Gastroesophageal sphincter (tissue), 4 donors: ENCODE measurements around the gene APELA. TPM values are rescaled to one million over a fixed set of nuclear protein-coding genes. Genes with fewer than 3 reads are reported as not detected.
"Not testable (repeated sequence)": the region's sequence is repeated elsewhere in the genome, so short reads cannot be mapped to it uniquely, and the experiment has no call there.

Experiments used
- ATAC-seq: fragments of 150-250 bp; one replicate; pipeline ENCODE4 v1.9.1; 2016; ENCODE audit warnings: mild to moderate bottlenecking, moderate library complexity
- H3K27ac ChIP-seq, 4 donors: fragments of 200-600 bp; sonication (generic) in 3 of 4; 1 replicate in 3 of 4; 2 replicates in 1 of 4; pipeline ENCODE4 v1.5.1; 2016 to 2019
- H3K27me3 ChIP-seq: fragments of 200-600 bp; sonication (generic); one replicate; pipeline ENCODE4 v1.5.1; 2019
- H3K36me3 ChIP-seq, 2 donors: fragments of 200-600 bp; sonication (generic); one replicate each; pipeline ENCODE4 v1.5.1; 2019; ENCODE audit warnings: control low read depth in 1 of 2
- H3K4me1 ChIP-seq, 3 donors: fragments of 200-600 bp; sonication (generic); 1 replicate in 2 of 3; 2 replicates in 1 of 3; pipeline ENCODE4 v1.5.1; 2016 to 2019; ENCODE audit warnings: control low read depth in 2 of 3
- H3K4me3 ChIP-seq, 2 donors: fragments of 200-600 bp; sonication (generic); one replicate each; pipeline ENCODE4 v1.5.1; 2019; ENCODE audit warnings: mild to moderate bottlenecking in 1 of 2, moderate library complexity in 1 of 2
- H3K9me3 ChIP-seq, 3 donors: fragments of 200-600 bp; sonication (generic); one replicate each; pipeline ENCODE4 v1.5.1; 2017 to 2019; ENCODE audit warnings: control low read depth in 2 of 3
- EP300 ChIP-seq: sonication (generic); formaldehyde crosslinking; IDR thresholded peaks from one replicate; pipeline ENCODE4 v1.6.1; 2017; ENCODE audit warnings: antibody characterized with exemption, mild to moderate bottlenecking
- POLR2A ChIP-seq, 2 donors: fragments of 450-650 bp; IDR thresholded peaks; one replicate each; pipeline ENCODE4 v1.6.1; 2017; ENCODE audit warnings: antibody characterized with exemption in 2 of 2, mild to moderate bottlenecking in 2 of 2, moderate library complexity in 1 of 2
- POLR2AphosphoS5 ChIP-seq: sonication (generic); formaldehyde crosslinking; IDR thresholded peaks from one replicate; pipeline ENCODE4 v1.6.1; 2017; ENCODE audit warnings: antibody characterized with exemption
- WGBS, 2 donors: methylation state at CpG; one replicate each; pipeline ENCODE4 v1.1.5; 2018; ENCODE audit warnings: low coverage in 1 of 2; 5-methylcytosine and 5-hydroxymethylcytosine counted together
- total RNA-seq, 4 donors: library from RNA; depleted of rRNA; stranded (reverse); fragments of >200 nt; gene quantifications; one replicate each; pipeline ENCODE4 v1.1.0, GENCODE V29; 2016
- TF ChIP-seq, protein P1 (sequence below), 4 experiments: fragments of 200-600 bp in 2 of 4; fragments of 450-650 bp in 2 of 4; sonication (generic) in 1 of 4; IDR thresholded peaks; one replicate each; pipeline ENCODE4 v1.5.1; 2017 to 2019; ENCODE audit warnings: antibody characterized with exemption in 4 of 4, mild to moderate bottlenecking in 2 of 4, moderate library complexity in 2 of 4

Gene APELA
- total RNA-seq, 4 donors from 2014 or later, result not detected

DNA sequence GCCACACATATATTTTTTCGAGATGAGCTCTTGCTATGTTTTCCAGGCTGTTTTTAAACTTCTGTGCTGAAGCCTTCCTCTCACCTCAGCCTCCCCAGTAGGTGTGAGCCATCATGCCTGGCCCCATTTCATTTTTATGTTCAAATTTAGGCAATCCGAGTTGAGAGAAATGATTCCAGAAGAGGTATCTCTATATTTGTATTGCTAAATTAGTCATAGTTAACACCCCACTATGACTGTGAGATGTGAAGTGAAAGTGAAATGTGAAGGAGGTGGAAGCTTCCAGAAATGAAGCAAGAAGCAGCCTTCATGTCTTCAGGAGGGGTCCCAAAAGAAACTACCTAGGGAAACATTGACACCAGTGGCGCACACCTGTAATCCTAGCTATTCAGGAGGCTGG lies 17.7 kb downstream of the APELA start:
- H3K27ac ChIP-seq, result no peak overlapping the region
- H3K36me3 ChIP-seq, result no peaks in the 10 kb centered on the region
- H3K27me3 ChIP-seq, result no peaks in the 10 kb centered on the region
- no peak overlapping the region for H3K4me3 ChIP-seq
- 71 to 75% methylated on average over 1 to 3 of the region's 3 CpGs for WGBS, 2 donors
- H3K4me1 ChIP-seq, result no peaks in the 10 kb centered on the region
- TF ChIP-seq EP300 (no peak), POLR2AphosphoS5 (no peak), POLR2A (IDR thresholded peaks at IDR 0.05) (no peak)
- TF ChIP-seq, protein P1, sequence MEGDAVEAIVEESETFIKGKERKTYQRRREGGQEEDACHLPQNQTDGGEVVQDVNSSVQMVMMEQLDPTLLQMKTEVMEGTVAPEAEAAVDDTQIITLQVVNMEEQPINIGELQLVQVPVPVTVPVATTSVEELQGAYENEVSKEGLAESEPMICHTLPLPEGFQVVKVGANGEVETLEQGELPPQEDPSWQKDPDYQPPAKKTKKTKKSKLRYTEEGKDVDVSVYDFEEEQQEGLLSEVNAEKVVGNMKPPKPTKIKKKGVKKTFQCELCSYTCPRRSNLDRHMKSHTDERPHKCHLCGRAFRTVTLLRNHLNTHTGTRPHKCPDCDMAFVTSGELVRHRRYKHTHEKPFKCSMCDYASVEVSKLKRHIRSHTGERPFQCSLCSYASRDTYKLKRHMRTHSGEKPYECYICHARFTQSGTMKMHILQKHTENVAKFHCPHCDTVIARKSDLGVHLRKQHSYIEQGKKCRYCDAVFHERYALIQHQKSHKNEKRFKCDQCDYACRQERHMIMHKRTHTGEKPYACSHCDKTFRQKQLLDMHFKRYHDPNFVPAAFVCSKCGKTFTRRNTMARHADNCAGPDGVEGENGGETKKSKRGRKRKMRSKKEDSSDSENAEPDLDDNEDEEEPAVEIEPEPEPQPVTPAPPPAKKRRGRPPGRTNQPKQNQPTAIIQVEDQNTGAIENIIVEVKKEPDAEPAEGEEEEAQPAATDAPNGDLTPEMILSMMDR (IDR thresholded peaks at IDR 0.05), result no peak
- no peak for ATAC-seq
- no peaks in the 10 kb centered on the region for H3K9me3 ChIP-seq

- Histone ChIP-seq H3K9me3 (no peaks in the 10 kb centered on the region), H3K4me1 (no peaks in the 10 kb centered on the region), H3K27me3 (no peaks in the 10 kb centered on the region), H3K36me3 (no peaks in the 10 kb centered on the region), H3K27ac (no peak overlapping the region), H3K4me3 (no peak overlapping the region)
- ATAC-seq, result no peak
- no peak for TF ChIP-seq POLR2A (IDR thresholded peaks at IDR 0.05)
- TF ChIP-seq POLR2AphosphoS5, result no peak
- no peak for TF ChIP-seq EP300
- TF ChIP-seq, protein P1 (IDR thresholded peaks at IDR 0.05), result no peak
- 67 to 88% methylated on average over 2 to 3 of the region's 5 CpGs for WGBS, 2 donors
Measured at GRCh38 chr4:164902608-164903007, 25.6 kb downstream of the APELA start.

GRCh38 chr4:164904336-164904735 lies 27.4 kb downstream of the APELA start:
- ATAC-seq, result no peak
- Histone ChIP-seq H3K9me3 (no peaks in the 10 kb centered on the region), H3K27ac (no peak overlapping the region), H3K4me3 (no peak overlapping the region), H3K27me3 (no peaks in the 10 kb centered on the region), H3K36me3 (no peaks in the 10 kb centered on the region), H3K4me1 (no peaks in the 10 kb centered on the region)
- 79 to 92% methylated on average over 2 to 5 of the region's 5 CpGs for WGBS, 2 donors
- TF ChIP-seq POLR2A (IDR thresholded peaks at IDR 0.05), result no peak
- no peak for TF ChIP-seq EP300
- TF ChIP-seq, protein P1 (IDR thresholded peaks at IDR 0.05), result no peak
- no peak for TF ChIP-seq POLR2AphosphoS5

DNA sequence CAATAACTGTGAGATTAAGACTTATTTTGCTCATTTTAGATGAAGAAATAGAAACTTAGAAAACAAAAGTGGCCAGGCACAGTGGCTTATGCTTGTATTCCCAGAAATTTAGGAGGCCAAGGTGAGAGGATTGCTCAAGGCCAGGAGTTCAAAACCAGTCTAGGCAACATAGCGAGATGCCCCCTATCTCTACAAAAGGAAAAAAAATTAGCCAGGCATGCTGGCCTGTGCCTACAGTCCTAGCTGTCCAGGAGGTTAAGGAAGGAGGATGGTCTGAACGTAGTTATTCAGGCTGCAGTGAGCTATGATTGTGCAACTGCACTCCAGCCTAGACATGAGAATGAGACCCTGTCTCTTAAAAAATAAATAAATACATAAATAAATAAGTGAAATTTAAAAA lies 28.0 kb downstream of the APELA start:
- no peak overlapping the region for H3K4me3 ChIP-seq
- ATAC-seq, result no peak
- TF ChIP-seq POLR2A (IDR thresholded peaks at IDR 0.05), result no peak
- TF ChIP-seq POLR2AphosphoS5, result no peak
- TF ChIP-seq, protein P1 (IDR thresholded peaks at IDR 0.05), result no peak
- no peak for TF ChIP-seq EP300
- no peaks in the 10 kb centered on the region for H3K36me3 ChIP-seq
- 79 to 86% methylated on average over 2 of the region's 2 CpGs for WGBS, 2 donors
- no peak overlapping the region for H3K27ac ChIP-seq
- H3K4me1 ChIP-seq, result no peaks in the 10 kb centered on the region
- no peaks in the 10 kb centered on the region for H3K27me3 ChIP-seq
- no peaks in the 10 kb centered on the region for H3K9me3 ChIP-seq

DNA sequence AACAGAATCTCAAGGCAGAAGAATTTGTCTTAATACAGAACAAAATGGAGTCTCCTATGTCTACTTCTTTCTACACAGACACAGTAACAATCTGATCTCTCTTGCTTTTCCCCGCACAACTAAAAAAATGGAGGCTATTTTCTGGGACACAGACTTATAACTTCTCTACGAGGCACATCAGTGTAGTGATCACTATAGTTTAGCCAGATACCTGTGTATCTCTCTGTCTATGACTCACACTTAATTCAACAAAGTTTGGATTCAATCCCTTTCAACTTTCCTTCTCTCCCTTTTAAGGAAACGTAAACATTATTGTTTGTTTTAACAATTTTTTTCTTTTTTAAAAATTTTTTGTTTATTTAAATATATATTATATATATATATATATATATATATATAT lies 29.4 kb downstream of the APELA start:
- H3K9me3 ChIP-seq, result no peaks in the 10 kb centered on the region
- 34 to 65% methylated on average over 3 of the region's 3 CpGs for WGBS, 2 donors
- H3K27me3 ChIP-seq, result no peaks in the 10 kb centered on the region
- no peak overlapping the region for H3K27ac ChIP-seq
- H3K4me3 ChIP-seq, result no peak overlapping the region
- TF ChIP-seq POLR2AphosphoS5, result no peak
- TF ChIP-seq, protein P1 (IDR thresholded peaks at IDR 0.05), result no peak
- no peak for TF ChIP-seq EP300
- TF ChIP-seq POLR2A (IDR thresholded peaks at IDR 0.05), result no peak
- ATAC-seq, result no peak
- H3K4me1 ChIP-seq, result no peaks in the 10 kb centered on the region
- H3K36me3 ChIP-seq, result no peaks in the 10 kb centered on the region

DNA sequence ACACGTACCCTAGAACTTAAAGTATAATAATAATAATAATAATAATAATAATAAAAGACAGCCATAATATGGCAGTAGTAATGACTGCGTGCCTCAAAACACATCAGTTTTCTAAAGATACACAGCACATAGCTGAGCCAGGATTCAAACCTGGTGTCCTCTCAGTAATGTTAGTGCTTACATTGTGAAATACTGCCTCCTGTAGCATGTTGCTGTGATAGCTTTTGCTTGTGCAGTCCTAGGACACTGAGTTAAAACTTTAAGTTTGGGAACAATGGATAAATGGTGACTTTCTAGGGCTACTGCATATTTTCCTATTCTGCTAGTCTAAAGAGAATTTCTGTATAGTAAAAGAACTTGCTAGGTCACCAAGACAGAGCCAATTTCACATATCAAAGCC lies 36.5 kb downstream of the APELA start:
- not testable (repeated sequence) for H3K4me1 ChIP-seq, ATAC-seq, H3K9me3 ChIP-seq, H3K4me3 ChIP-seq, H3K27me3 ChIP-seq, H3K27ac ChIP-seq, H3K36me3 ChIP-seq
- 79 to 83% methylated on average over 2 of the region's 2 CpGs for WGBS, 2 donors
